ENCODE measurements around the gene CAB39. TPM values are rescaled to one million over a fixed set of nuclear protein-coding genes. Genes with fewer than 3 reads are reported as not detected.

The CAB39 gene
- total RNA-seq, 1 donor from 2014 or later = 78.9 TPM

DNA sequence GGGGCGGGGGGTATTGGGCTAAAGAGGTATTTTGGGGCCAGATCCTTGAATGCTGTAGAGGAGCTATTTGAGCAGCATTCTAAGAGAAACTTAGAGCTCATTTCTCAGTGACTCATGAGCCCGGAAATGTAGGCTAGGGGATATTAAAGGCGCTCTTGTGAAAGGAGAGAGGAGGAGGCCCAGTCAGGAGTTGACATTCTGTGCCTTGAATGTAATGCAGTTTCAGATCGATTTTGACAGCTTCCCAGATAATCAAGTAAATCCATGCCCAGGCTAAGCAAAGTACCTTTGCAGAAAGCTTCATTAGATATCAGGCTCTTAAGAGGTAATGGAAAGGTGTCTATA, 1.5 kb downstream of the CAB39 start:
- Histone ChIP-seq H3K4me1 (peaks cover 52% of the 10 kb centered on the region), H3K36me3 (no peaks in the 10 kb centered on the region), H3K27me3 (no peaks in the 10 kb centered on the region), H3K27ac (peak overlapping the region; percentile 95), H3K9me3 (no peaks in the 10 kb centered on the region), H3K4me3 (peak overlapping the region; percentile 91)
- TF ChIP-seq, protein P1, sequence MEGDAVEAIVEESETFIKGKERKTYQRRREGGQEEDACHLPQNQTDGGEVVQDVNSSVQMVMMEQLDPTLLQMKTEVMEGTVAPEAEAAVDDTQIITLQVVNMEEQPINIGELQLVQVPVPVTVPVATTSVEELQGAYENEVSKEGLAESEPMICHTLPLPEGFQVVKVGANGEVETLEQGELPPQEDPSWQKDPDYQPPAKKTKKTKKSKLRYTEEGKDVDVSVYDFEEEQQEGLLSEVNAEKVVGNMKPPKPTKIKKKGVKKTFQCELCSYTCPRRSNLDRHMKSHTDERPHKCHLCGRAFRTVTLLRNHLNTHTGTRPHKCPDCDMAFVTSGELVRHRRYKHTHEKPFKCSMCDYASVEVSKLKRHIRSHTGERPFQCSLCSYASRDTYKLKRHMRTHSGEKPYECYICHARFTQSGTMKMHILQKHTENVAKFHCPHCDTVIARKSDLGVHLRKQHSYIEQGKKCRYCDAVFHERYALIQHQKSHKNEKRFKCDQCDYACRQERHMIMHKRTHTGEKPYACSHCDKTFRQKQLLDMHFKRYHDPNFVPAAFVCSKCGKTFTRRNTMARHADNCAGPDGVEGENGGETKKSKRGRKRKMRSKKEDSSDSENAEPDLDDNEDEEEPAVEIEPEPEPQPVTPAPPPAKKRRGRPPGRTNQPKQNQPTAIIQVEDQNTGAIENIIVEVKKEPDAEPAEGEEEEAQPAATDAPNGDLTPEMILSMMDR (IDR thresholded peaks at IDR 0.05) = no peak
- no peak for DNase-seq
- ATAC-seq = peak; percentile 16
- intact Hi-C loops (cut with DNase I) = loop anchor here (10.0 kb wide), 1 partner anchor 91 kb away; no protein-coding TSS in a partner anchor

DNA sequence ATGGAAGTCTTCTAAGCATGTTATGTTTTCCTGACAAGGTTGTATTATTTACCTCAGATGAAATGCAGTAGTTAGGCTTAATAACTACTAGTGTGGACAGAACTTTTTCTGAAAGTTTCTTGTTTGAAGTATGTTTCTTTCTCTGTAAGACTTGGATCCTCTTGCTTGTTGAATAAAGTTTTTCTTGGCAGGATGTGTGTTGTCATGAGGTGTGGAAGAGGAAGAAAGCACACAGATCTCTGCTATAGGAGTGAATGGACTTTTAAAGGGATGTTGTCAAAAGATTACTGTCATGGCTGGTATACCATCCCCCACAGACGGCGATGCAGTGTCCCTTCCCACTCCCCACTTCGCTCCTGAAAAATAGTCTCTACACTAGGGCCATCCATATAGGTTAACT, 2.6 kb downstream of the CAB39 start:
- Histone ChIP-seq H3K36me3 (peaks cover 2% of the 10 kb centered on the region), H3K4me3 (peak overlapping the region; percentile 91), H3K27ac (peak overlapping the region; percentile 95), H3K4me1 (peaks cover 58% of the 10 kb centered on the region), H3K9me3 (no peaks in the 10 kb centered on the region), H3K27me3 (no peaks in the 10 kb centered on the region)
- TF ChIP-seq, protein P1 (IDR thresholded peaks at IDR 0.05) = no peak
- intact Hi-C loops (cut with DNase I) = loop anchor here (10.0 kb wide), 1 partner anchor 90 kb away; no protein-coding TSS in a partner anchor
- no peak for DNase-seq
- ATAC-seq = no peak

DNA sequence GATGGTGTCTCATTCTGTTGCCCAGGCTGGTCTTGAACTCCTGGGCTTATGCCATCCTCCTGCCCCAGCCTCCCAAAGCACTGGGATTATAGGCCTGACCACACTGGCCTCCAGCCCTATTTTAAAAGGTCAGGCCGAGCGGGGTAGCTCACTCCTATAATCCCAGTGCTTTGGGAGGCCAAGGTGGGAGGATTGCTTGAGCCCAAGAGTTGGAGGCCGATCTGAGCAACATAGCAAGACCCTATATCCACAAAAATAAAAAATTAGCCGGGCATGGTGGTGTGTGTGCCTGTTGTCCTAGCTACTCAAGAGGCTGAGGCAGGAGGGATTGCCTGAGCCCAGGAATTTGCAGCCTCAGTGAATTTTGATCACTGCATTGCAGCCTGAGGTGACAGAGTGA, 3.9 kb downstream of the CAB39 start:
- Histone ChIP-seq H3K4me1 (peaks cover 70% of the 10 kb centered on the region), H3K4me3 (no peak overlapping the region), H3K36me3 (peaks cover 9% of the 10 kb centered on the region), H3K9me3 (no peaks in the 10 kb centered on the region), H3K27ac (no peak overlapping the region), H3K27me3 (no peaks in the 10 kb centered on the region)
- TF ChIP-seq, protein P1 (IDR thresholded peaks at IDR 0.05) = no peak
- no peak for ATAC-seq
- intact Hi-C loops (cut with DNase I) = loop anchor here (10.0 kb wide), 1 partner anchor 88 kb away; no protein-coding TSS in a partner anchor
- no peak for DNase-seq

DNA sequence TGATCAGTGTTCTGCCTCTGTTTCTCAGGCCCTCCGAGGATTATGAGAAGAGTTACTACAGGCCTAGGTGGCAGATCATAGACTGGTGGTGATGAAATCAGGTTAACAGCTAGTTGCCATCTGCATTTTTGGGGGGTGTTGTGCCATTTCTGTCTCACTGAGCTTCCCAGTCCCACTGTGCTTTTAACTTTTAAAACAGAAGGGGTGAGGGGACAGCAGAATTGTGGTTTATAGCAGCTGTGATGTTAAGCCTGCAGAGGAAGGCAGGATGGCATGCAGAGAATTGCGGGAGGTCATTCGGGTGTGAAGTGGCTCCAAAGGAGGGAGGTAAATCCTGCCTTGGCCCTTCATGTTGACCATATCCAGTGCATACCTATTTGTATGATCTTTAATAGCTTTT, 5.0 kb downstream of the CAB39 start:
- Histone ChIP-seq H3K4me3 (no peak overlapping the region), H3K27me3 (no peaks in the 10 kb centered on the region), H3K4me1 (peaks cover 71% of the 10 kb centered on the region), H3K9me3 (no peaks in the 10 kb centered on the region), H3K27ac (no peak overlapping the region), H3K36me3 (peaks cover 9% of the 10 kb centered on the region)
- ATAC-seq (no peak), DNase-seq (no peak)
- intact Hi-C loops (cut with DNase I) = loop anchor here (10.0 kb wide), 1 partner anchor 87 kb away; no protein-coding TSS in a partner anchor
- TF ChIP-seq, protein P1 (IDR thresholded peaks at IDR 0.05) = no peak

DNA sequence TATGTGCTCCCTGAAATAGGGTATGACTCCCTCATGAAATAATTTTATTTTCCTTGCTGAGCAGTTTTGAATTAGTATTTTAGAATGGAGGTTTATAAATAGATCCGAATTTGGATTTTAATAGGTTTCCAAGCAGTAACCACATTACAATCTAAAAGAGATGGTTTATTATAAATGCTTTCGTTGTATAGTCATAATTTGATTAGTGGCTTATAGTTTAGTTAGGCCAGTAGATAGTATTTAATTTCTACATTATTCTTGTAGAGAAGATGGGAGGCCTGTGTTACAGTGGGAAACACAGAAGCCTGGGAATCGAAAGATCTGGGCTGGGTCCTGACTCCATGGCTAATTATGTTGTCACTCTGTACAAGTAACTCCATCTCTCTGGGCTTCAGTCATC, 6.7 kb downstream of the CAB39 start:
- peaks cover 79% of the 10 kb centered on the region for H3K4me1 ChIP-seq
- TF ChIP-seq, protein P1 (IDR thresholded peaks at IDR 0.05) = no peak
- intact Hi-C loops (cut with DNase I) = loop anchor here (10.0 kb wide), 1 partner anchor 85 kb away; no protein-coding TSS in a partner anchor

DNA sequence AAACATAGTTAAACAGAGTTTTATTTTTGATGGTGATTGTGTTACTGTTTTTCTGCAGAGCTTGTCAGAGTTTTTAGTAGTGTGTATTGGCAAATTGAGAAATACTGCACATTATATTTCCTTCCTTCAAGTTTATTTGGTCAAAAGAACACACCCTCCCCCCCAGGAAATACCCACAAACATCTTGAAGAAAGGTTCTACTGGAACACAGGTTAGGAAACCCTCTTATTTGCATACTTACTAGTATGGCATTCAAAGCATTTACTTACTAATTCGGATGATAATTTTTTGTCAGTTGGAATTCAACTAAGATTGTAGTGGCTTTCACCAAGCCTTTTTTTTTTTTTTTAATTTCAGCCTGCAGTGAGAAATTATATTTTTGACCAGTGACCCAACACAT, 9.1 kb downstream of the CAB39 start:
- intact Hi-C loops (cut with DNase I) = loop anchor here (10.0 kb wide), 1 partner anchor 63 kb away; no protein-coding TSS in a partner anchor
- Histone ChIP-seq H3K4me3 (no peak overlapping the region), H3K9me3 (no peaks in the 10 kb centered on the region), H3K4me1 (peaks cover 63% of the 10 kb centered on the region), H3K27me3 (no peaks in the 10 kb centered on the region), H3K27ac (no peak overlapping the region), H3K36me3 (peaks cover 12% of the 10 kb centered on the region)
- ATAC-seq (peak; percentile 78), DNase-seq (no peak)
- TF ChIP-seq, protein P1 (IDR thresholded peaks at IDR 0.05) = no peak

More for the DNA sequence above, 6.7 kb downstream of the CAB39 start:
- no peaks in the 10 kb centered on the region for H3K27me3 ChIP-seq
- H3K27ac ChIP-seq = no peak overlapping the region
- ATAC-seq (no peak), DNase-seq (no peak)
- H3K9me3 ChIP-seq = no peaks in the 10 kb centered on the region
- peaks cover 12% of the 10 kb centered on the region for H3K36me3 ChIP-seq
- no peak overlapping the region for H3K4me3 ChIP-seq

Measured in upper lobe of right lung (tissue), 1 donor.